ENCODE results near the gene MACROH2A2.
"Not testable (repeated sequence)": the region's sequence is repeated elsewhere in the genome, so short reads cannot be mapped to it uniquely, and the experiment has no call there.

MACROH2A2 gene

DNA sequence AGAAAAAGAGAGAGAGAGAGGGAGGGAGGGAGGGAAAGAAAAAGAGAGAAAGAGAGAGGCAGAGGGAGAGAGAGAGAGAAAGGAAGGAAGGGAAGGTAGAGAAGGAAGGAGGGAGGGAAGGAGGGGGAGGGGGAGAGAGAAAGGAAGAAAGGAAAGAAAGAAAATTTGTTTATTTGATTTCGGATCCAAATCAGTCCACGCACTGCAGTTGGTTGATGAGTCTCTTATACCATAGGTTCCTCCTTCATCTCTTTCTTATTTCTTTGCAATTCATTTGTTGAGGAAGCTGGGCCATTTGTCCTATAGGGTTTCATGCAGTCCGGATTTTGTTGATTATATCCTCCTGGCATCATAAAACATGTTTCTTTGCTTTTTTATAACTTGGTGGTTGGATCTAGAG, 45.6 kb downstream of the MACROH2A2 start:
- no peak for DNase-seq

DNA sequence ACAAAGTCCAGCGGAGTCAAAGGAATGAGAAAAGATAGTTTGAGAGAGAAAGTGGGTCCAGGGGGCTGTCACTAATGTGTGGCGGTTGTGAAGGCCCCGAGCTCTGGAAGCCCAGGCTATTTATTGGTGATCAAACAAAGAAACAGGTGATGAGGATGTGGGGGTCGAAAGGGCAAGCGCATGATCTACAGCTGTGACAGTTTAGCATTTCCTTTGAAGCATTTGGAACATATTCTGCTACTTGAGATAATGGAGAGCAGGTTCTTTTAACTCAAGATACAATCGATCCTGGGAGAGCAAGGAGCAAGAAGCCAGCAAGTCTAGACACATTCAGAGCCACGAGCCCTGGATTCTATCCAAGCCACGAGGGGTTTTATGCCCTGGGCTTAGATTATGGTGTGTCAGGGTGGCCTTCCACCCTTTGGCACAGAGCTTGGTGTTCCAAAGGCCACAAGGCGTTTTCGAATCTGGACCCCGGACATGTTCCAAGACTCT, 48.5 kb downstream of the MACROH2A2 start:
- DNase-seq: not testable (repeated sequence)

DNA sequence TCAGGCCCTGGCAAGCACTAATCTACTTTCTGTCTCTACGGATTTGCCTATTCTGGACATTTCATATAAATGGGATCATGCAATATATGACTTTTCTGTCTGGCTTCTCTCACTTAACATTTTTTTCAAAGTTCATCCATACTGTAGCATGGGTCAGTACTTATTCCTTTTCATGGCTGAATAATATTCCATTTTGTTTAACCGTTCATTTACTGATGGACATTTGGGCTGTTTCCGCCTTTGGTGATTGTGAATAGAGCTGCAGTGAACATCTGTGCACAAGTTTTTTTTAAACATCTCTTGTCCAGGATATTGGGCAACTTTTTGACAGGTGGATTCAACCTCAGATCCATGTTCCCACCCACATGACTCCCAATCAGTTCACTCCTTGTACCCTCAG, 49.0 kb downstream of the MACROH2A2 start:
- DNase-seq: no peak

DNA sequence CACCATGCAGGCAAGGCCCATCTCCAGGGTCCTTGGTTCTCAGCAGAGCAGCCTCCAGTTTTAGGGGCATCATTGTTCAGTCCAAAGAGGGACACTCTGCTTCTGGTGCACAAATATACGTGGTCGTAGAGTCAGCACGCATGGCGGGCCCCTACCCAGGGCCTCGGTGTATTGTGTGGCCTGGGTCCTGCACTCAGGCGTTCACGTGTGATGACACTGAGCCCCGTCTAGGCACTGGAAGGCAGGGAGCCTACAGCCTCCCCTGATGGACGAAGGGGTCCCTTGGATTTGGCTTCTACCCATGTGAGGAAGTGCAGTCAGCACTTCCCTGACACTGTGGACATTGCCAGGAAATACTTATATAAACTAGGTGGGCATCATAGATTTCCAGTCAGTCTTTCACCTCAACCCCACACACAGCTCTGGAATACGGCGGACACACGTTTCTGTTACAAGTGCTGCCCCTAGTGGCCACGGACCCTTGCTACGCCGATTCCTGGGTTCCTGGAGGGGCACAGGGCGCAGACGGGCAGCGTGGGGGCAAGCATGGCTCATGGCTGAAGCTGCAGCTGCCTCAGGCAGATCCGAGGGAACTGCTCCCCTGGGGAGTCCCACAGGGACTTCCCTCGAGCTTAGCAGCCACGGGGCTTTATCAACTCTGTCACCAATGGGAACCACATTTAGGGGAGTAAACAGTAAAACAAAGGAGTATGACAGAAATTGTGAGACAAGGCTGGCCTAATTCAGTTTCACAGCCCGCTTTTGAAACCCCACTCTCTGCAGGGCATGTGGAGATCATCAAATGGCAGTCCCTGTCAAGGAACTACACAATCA, 54.5 kb downstream of the MACROH2A2 start:
- DNase-seq: no peak

DNA sequence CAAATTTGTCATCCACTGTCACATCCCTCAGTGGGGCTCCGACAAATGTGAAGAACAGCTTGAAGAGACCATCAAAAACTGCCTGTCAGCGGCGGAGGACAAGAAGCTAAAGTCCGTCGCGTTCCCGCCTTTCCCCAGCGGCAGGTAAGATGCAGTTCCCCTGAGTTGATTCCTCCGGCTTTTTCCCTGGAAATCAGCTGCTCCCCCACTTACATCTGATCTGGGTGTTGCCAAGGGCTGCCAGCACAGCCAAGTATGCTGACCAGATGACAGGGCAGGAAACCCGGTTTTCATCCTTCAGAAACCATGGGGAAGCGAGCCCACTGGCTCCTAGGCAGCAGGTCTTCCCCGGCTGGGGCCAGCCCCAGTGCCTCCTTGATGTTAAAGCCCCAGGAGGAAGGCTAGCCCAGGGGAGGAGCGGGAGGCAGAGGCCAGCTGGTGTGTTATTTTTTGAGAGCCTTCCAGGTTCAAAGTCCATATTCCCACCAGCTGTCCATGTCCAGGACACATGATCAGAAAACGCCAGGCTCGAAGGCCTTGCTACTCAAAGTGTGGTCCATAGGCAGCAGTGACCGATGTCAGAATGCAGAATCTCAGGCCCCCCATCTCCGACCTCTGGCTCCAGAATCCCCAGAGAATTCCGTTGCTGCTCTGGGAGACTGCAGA, 56.6 kb downstream of the MACROH2A2 start:
- no peak for DNase-seq

DNA sequence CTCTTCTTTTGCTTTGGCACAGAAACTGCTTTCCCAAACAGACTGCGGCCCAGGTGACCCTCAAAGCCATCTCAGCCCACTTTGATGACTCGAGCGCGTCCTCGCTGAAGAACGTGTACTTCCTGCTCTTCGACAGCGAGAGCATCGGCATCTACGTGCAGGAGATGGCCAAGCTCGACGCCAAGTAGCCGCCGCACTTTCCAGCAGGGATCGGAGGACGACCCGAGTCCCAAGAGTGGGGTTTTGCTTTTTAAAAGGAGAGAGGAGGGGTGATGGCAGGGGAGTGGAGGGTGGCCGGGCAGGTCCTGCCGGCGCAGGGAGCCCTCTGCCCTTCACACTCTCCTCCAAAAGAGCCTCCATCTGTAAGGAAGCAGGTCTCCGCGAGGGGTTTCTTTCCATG, 58.9 kb downstream of the MACROH2A2 start:
- no peak for DNase-seq

DNA sequence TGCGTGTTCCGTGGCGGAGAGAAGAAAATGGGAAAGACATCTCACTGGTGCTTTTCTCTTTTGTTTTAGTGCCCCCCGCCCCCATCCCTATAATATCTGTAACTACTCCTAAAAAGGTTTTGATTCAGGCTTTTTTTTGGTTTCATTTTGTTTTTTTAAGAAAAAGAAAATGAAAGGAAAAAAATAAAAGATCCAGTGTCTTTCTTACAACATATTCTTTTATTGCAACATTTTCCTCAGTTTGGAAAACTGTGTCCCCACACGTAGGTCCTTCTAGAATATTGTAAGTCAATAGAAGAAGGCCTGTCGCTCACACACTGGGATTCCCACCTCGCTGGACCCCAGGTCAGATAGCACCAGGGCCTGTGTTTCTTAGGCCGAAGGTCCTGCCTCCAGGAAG, 59.4 kb downstream of the MACROH2A2 start:
- no peak for DNase-seq

DNA sequence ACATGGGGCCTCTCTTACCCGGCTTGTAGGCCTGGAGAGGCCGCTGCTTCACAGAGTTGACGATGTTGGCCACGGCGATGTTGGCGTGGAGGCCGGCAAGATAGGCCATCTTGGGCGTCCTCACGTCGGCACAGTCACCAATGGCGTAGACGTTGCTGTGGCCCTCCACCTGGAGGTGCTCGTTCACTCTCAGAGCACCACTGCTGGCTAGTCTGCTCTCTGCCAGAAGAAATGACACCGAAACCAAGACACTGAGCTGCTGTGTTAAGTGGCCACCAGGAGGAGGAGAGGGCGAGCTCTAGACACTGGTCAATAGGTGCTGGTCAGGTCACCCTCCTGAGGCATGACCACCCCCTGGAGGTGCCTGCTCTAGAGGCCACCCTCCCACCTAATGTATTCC, 62.3 kb downstream of the MACROH2A2 start:
- DNase-seq: no peak

DNA sequence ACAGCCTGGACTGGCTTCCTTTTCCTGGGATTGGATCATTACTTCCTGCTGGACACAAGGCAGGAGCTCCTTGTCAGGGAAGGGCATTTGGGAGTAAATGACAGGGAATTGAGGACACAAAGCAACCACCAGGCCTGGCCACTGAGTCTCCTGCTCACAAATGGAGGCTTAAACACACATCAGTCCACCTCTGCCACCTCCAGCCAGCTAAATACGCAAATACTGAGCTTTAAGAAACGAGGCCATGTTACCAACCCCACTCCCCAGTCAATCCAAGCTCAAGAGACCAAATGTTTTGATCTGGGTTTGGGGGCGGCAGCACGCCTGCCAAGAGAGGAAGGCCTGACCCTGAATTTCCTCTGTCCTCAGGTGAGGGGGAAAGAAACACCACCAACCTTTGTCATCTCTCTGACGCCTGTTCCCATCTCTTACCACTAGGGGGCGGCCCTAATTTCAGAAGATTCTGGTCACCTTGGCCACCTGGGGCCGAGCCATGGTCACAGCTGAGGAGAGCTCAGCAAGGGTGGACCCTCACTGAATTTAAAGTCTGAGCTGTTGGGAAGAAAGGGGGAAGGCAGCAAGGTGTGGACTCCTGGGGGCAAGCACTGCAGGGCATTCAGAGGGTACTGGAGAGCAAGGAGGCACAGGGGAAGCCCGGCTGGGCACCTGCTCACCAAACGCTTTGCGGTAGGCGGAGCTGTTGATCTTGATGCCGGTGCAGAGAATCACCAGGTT, 63.5 kb downstream of the MACROH2A2 start:
- DNase-seq: peak; percentile 50

DNA sequence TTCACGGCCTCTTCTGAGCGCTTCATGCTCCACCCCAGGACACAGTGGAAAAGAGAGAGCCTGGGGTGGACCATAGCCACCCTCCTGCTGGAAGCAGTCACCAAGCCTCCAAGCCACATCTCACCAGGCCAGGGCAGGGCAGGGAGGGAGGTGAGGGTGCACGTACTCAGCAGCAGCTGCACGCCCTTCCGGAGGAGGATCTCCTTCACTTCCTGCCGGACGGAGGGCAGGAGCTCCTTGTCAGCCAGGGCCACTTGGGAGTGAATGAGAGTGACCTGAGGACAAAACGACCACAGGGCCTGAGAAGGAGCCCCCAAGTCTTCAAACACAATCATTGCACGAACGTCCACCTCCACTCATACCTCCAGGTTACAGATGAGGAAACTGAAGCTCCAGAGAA, 65.0 kb downstream of the MACROH2A2 start:
- DNase-seq: no peak

DNA sequence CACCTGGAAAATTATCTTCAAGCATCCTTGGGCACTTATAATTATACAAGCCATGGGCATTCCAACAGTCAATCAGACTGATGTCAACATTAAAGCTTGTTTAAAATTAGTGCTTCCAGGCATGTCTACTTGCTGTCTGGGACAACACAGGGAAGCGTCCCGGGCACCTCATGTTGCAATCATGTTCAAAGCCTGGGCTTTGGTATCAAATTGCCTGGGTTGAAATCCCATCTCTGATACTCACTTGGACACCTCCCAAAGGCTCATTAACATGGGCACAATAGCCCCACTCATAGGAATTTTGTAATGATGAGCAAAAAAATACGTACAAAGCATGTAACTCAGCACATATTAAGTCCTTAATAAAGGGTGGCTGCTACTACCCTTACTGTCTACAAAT, 65.5 kb downstream of the MACROH2A2 start:
- no peak for DNase-seq

DNA sequence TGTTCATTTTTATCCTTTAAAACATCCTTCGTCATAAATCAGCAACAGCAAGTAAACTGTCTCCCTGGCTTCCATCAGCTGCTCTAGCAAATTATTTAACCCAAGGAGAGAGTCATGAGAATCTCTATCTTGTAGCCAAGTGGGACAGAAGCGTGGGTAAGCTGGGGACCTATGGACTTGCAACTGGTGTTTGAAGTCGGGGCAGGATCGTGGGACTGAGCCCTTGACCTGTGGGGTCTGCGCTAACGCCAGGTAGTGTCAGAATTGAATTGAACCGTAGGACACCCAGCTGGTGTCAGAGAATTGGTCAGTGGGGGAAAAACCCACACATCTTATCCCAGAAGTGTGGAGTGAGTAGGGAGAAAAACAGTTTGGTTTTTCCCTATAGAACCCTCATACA, 66.6 kb downstream of the MACROH2A2 start:
- no peak for DNase-seq

DNA sequence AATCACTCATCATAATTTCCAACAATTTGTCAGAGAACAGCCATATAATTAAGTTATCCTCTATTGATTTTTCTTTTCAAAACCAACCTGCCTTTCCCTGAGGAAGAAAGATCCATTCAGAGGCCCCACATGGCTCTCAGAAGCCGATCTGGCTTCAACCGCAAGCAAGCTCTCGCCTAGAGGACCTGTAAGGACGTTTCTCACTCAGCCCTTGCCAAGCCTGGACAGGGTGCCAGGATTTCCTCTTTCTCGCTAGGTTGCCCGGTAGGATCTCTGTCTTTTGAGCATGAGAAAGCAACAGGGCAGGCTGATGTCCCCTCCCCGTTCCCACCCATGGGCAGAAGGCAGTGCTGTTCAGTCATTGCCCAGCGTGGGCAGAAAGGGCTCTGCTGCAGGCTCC, 67.0 kb downstream of the MACROH2A2 start:
- no peak for DNase-seq

DNA sequence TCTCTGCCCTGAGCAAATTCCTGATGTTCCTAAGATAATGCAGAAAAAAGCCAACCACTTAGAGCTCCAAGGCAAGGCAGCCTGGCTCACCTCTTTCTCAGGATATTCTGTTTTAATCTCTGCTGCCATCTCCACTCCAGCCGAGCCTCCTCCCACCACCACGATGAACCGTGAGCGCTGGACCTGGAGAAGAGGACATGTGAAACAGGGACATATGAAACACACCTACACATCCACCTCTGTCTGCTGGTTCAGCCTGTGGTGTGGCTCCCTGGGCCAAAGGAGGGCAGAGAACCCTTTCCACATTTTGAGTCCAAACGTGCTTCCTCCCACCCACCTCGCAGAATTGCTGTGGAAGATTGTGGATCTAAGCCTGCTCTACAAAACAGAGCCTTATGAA, 67.8 kb downstream of the MACROH2A2 start:
- DNase-seq: no peak

DNA sequence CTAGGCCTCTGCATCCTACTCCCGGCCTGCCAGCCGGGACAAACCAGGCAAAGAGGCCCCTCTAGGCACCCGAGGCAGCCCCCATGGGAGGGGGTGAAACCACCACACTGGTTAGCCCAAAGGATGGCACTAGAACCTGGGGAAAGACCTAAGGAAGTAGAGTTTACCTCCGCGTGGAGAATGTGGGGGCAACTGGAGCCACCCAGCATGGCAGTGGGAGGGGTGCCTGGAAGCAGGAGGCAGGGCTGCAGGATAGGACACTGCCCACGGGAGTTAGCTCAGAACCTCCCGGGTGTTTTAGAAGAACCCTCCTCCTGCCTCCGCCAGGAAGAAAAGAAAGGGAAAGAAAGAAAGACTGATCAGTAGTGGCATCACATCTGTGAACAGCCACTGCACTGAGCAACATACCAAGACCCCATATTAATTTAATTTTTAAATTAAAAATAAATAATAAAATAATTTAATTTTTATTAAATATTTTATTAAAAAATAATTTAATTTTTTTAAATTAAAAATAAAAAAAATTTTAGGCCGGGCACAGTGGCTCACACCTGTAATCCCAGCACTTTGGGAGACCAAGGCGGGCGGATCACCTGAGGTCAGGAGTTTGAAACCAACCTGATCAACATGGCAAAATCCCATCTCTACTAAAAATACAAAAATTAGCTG, 68.8 kb downstream of the MACROH2A2 start:
- no peak for DNase-seq

DNA sequence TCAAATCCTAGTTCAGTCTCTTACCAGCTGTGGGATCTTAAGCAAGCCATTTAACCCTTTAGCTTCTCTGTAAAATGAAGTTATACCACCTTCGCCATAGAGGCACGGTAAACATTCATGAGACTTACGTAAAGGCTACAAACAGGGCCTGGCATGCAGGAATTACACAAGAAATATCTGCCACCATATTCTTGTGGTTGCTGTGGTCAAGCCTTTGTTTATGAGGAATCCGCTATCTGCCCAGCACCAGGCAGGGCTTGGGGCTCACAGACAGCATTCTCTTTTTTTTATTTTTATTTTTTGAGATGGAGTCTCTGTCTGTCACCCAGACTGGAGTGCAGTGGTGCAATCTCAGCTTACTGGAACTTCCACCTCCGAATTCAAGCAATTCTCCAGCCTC, 70.1 kb downstream of the MACROH2A2 start:
- no peak for DNase-seq

DNA sequence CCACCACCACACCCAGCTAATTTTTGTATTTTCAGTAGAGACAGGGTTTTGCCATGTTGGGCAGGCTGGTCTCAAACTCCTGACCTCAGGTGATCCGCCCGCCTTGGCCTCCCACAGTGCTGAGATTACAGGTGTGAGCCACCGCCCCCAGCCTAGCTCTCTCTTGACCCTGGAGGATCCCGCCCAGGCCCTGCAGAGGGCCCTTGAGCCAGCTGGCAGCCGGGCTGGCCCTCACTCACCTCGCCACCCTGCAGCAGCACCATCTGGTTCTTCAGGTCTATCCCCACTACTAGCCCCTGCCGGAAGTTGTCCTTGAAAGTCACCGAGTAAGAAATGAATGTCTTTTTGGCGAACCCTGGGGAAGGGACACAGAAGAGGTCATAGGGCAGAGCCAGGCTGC, 70.5 kb downstream of the MACROH2A2 start:
- DNase-seq: not testable (repeated sequence)

DNA sequence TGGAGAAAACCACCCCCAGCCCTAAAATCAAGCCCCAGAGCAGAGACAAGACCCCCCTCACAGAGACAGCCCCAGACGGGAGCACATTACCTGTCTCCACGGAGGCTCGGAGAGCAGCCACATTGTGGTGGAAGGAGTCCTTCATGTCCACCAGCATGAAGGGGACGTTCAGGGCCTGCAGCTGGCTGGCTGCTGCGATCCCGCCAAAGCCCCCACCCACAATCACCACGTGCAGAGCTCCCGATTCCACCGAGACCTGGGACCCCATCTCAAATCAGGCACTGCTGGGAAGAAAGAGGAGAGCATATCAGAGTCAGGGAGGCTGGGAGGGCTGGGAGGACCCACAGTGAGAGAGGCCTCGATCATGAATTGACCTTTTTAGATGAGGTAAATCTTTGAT, 71.2 kb downstream of the MACROH2A2 start:
- DNase-seq: no peak

DNA sequence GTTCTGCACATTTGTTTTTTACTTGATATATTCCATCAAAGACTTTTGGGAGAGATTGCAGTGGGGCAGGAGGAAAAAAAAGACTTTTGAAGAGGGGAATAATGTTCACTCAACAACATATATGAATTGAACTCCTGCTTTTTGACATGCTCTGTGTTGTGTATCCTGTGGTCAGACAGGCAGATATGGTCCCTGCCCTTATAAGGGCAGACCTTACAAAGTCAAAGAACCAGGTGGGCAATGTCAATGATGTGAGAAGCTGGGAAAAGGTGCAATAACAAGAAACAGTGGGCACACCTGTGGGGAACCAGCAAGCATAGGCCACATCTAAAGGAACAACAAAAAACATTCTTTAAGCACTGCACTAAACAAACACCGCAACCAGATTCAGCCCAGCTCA, 71.8 kb downstream of the MACROH2A2 start:
- DNase-seq: no peak

DNA sequence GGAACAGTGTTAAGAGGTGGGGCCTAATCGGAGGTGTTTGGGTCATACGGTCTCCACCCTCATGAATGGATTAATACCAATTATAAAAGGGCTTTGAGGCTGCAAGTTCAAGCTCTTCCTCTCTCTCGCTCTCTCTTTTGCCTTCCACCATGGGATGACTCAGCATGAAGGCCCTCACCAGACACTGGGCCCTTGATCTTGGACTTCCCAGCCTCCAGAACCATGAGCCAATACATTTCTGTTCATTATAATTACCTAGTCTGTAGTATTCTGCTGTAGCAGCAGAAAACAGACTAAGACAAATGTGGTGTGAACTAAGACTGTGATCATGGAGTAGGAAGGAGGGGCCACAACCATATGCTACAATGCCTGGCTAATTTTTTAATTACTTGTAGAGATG, 72.3 kb downstream of the MACROH2A2 start:
- DNase-seq: no peak

DNA sequence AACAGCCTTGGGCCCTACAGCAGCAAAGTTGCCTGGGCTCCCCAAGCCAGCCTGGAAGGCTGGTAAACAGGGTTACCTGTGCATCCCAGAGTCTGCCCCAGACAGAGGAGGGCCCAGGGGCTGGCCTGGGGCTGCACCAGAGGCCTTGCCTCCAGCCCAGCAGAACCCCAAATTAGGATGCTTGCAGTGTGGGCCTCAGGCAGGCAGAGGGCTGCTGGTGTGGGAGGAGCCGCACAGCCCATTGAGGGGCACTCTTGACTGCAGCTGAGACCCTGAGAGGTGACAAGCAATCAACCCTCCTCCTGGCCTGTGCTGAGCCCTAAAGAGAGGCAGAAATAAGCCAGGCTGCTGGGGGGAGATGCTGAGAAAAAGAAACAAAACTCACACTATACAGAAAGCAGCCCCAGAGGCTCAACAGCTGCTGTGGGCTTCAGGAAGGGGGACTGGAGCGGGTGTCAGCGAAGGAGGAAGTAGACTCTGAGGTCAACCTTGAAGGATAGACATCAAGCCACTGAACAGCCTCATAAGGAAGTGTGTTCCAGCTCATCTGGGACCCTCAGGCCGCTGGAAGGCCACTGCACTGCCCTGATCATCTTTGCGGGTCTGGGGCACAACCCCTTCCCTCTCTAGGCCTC, 73.4 kb downstream of the MACROH2A2 start:
- no peak for DNase-seq

All from right kidney (tissue), 1 donor.